ENCODE data around the gene CASR. TPM values are rescaled to one million over a fixed set of nuclear protein-coding genes. Genes with fewer than 3 reads are reported as not detected.
"Not testable (repeated sequence)": the region's sequence is repeated elsewhere in the genome, so short reads cannot be mapped to it uniquely, and the experiment has no call there.

CASR gene, protein sequence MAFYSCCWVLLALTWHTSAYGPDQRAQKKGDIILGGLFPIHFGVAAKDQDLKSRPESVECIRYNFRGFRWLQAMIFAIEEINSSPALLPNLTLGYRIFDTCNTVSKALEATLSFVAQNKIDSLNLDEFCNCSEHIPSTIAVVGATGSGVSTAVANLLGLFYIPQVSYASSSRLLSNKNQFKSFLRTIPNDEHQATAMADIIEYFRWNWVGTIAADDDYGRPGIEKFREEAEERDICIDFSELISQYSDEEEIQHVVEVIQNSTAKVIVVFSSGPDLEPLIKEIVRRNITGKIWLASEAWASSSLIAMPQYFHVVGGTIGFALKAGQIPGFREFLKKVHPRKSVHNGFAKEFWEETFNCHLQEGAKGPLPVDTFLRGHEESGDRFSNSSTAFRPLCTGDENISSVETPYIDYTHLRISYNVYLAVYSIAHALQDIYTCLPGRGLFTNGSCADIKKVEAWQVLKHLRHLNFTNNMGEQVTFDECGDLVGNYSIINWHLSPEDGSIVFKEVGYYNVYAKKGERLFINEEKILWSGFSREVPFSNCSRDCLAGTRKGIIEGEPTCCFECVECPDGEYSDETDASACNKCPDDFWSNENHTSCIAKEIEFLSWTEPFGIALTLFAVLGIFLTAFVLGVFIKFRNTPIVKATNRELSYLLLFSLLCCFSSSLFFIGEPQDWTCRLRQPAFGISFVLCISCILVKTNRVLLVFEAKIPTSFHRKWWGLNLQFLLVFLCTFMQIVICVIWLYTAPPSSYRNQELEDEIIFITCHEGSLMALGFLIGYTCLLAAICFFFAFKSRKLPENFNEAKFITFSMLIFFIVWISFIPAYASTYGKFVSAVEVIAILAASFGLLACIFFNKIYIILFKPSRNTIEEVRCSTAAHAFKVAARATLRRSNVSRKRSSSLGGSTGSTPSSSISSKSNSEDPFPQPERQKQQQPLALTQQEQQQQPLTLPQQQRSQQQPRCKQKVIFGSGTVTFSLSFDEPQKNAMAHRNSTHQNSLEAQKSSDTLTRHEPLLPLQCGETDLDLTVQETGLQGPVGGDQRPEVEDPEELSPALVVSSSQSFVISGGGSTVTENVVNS
- not detected for polyA plus RNA-seq (2013, experiment 1 of 2; ENCODE audit: insufficient read length)
- polyA plus RNA-seq (2013, experiment 2 of 2; ENCODE audit: insufficient read length): not detected

- peak; percentile 0 for DNase-seq
Measured at GRCh38 chr3:122183521-122183892, at the start of gene CASR. Gene CASR, plus strand, starts transcription at chr3:122183668. Its CDS starts 70,522 bp downstream, at chr3:122254190.

- no peak for DNase-seq
Measured at GRCh38 chr3:122146466-122146865, 37.0 kb upstream of the CASR start.

- no peak for DNase-seq
Measured at GRCh38 chr3:122148941-122149627, 34.4 kb upstream of the CASR start.

GRCh38 chr3:122151480-122151879, 32.0 kb upstream of the CASR start:
- peak; percentile 8 for DNase-seq

GRCh38 chr3:122164983-122165382, 18.5 kb upstream of the CASR start:
- DNase-seq: not testable (repeated sequence)

DNA sequence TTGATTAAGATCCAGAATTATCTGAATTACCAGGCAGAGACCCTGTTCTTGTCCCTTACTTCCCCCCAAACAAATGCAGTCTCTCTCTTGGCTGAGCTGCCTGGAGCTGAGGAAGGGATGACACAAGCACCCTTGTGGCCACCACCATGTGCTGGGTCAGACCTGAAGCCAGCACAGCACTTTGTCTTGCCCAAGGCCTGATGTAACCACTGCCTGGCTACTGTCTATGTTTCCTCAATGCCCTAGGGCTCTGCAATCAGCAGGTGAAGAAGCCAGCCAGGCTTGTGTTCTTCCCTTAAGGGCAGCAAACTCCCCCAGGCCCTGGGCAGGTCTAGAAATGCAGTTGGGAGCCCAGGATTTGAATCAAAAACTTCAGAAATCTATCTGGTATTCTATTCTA, 15.8 kb upstream of the CASR start:
- no peak for DNase-seq

GRCh38 chr3:122168044-122168443, 15.4 kb upstream of the CASR start:
- DNase-seq: no peak

DNA sequence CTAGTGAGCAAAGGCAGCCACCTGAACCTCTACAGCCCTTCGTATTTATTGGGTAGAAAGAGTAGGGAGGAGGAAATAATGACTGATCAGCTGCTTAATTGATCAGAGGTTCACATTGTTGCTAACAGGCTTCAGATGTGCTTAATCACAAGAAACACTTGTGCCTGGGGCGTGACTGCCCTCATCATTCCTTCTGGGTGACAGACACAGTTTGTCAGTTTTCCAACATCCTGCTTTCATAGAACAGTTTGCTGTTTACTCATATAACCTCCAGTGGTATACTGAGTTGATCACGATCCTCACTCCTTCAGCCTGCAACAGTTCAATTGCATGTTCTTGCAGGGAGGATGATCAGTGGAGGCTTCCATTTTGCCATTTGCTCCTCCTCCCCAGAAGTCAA, 13.6 kb upstream of the CASR start:
- DNase-seq: no peak

DNA sequence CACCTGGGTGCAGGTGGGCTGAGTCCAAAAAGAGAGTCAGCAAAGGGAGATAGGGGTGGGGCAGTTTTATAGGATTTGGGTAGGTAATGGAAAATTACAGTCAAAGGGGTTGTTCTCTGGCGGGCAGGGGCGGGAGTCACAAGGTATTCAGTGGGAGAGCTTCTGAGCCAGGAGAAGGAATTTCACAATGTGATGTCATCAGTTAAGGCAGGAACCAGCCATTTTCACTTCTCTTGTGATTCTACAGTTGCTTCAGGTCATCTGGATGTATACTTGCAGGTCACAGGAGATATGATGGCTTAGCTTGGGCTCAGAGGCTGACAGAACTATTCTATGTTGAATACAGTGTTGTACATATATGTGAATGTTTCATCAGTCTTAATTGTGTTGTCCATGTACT, 12.1 kb upstream of the CASR start:
- not testable (repeated sequence) for DNase-seq

DNA sequence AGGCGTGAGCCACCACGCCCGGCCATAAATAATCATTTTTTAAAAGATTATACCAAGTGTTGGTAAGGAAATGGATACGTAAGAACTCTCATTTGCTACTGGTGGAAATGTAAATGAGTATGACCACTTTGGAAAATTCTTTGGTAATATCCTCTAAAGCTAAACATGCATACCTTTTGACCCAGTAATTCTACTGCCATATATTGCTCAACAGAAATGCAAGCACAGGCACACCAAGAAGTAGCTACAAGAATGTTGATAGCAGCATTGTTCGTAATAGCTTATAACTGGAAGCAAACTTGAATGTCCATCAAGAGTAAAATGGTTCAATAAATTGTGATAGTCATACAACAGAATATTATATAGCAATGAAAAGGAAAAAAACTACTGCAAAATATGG, 4.8 kb upstream of the CASR start:
- DNase-seq: no peak

GRCh38 chr3:122183893-122184590, 574 bp downstream of the CASR start:
- DNase-seq: no peak

DNA sequence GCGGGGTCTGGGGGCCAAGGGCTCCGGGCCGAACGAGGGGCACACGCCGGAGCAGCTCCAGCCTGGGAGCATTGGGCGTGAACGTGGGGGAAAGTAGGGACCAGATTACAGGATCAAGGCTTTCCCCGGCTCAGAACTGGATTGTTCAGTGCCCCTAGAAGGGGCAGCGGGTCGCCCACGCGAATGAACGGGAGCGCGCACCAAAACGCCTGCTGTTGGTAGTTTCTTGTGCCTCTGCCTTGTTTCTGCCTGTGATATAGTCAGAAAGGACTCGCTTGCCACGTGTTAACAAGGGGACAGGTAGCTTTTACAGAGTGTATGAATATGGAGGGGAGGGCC, 1.1 kb downstream of the CASR start:
- DNase-seq: no peak

- DNase-seq: no peak
Measured at GRCh38 chr3:122186372-122186771, 2.9 kb downstream of the CASR start.

- no peak for DNase-seq
Measured at GRCh38 chr3:122188737-122189136, 5.3 kb downstream of the CASR start.

- DNase-seq: no peak
Measured at GRCh38 chr3:122189357-122189756, 5.9 kb downstream of the CASR start.

GRCh38 chr3:122190525-122190924, 7.1 kb downstream of the CASR start:
- no peak for DNase-seq

DNA sequence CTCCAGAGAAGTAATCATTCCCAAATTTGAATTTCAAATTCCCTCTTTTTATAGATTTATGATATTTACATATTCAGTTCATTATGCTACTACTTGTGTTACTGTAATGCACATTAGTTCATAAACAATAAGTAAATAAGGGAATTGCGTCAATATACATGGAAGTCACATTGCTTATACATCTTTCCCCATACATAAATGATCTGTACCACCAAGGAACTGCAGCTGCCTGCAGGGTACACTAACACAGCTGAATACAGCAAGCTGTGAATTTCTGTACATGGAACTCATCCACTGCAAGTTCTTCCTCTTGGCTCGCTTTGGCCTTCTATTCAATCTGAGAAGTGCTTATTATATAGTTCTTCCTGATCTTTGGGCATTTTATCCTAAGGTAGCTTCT, 15.5 kb downstream of the CASR start:
- DNase-seq: no peak

- no peak for DNase-seq
Measured at GRCh38 chr3:122199552-122199951, 16.1 kb downstream of the CASR start.

DNA sequence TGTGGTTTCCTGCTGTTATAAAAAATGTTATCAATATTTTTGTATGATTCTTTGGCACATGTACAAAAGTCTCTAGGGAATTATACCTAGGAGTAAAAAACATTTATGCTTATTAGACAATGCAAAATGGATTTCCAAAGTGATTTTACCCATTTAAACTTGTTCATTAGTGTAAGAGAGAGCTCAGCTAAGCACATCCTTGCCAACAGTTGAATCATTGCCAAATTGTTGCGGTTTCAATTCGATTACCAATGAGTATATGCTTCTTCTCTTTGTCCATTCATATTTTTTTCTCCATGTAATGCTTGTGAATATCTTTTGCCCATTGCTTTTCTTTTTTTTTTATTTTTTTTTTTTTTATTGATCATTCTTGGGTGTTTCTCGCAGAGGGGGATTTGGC, 17.2 kb downstream of the CASR start:
- DNase-seq: no peak

- DNase-seq: not testable (repeated sequence)
Measured at GRCh38 chr3:122201476-122201875, 18.0 kb downstream of the CASR start.

GRCh38 chr3:122208579-122208978, 25.1 kb downstream of the CASR start:
- no peak for DNase-seq

DNA sequence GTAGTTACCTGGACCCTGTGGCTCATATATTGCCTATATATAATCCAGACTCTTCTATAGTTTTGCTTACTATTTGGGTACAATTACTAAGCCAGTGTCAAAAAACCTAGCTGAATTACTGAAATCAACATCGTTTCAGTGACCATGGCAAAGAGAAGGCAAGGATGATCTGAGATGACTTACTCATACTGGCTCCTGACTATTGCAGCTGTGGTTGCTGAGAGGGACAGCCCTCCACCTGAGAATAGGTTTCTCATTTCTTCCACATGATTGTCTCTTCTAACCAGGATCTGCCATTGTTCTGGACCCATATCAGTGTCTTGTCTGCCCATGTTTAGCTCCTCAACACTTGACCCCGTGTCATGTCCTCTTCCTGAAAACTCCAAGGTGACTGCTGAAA, 30.2 kb downstream of the CASR start:
- no peak for DNase-seq

Measured in fibroblast of skin of back (primary cell).